ENCODE results near the gene PCSK6.
"Not testable (repeated sequence)": the region's sequence is repeated elsewhere in the genome, so short reads cannot be mapped to it uniquely, and the experiment has no call there.

PCSK6 gene

DNA sequence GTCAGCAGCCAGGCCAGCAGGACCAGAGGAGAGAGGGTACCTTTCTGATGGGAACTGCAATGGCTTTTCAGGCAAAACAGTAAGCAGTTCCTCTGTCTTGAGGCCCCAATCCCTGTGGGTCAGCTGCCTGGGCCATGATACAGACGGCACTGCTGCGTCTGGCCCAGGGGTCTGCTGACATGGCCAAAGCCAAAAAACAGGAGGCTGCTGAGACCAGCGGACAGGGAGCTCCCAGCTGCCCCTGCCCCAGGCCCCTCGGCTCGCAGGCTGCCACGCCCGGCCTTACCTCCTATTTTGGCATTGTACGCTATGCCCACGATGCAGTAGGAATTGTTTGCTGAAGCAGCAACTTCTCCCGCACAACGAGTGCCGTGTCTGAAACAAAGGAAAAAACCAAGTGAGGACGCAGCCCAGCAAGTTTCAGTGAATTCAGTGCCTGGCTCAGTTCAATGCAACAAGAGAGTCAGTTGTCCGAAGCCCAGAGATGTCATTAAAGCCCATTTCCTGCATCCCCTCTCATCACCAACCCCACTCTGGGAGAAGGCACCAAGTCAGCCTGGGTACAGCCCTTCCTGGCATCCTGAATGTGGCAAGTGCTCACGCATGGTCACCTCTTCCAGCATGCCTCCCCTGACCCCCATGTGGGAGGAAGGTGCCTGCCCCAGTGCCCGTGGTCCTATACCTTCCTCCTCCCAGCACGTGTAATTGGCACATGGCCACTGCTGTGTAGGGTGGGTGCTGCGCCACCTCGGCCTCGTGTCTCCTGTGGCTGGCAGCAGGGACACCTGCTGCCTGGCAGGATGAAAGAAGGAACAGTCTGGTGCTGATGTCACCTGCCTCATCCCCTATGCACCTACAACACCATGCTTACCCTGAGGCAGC is 61.7 kb downstream of the PCSK6 start:
- DNase-seq = no peak

DNA sequence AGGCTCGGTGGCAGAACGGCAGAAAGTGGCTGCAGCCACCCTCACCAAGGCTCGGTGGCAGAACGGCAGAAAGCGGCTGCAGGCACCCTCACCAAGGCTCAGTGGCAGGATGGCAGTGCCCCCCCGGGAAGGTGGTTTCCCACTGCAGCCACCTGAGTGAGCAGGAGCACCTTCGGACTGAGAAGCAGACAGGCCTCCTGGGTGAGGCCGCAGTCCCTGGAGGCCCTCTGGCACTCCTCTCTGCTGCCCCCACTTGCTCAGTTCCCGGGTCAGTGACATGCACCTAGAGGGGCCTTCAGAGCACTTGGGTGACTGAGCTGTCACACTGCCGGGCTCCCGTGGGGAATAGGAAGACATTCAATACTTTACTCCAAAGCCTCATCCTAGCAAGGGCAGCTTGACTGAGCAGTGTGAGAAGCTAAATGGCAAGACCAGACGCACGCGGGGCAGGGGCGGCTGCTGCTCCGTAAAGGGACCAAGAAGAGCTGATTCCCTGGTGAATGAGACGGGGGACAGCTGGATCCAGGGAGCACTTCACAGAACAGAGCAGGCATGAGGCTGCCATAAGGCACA is 62.7 kb downstream of the PCSK6 start:
- no peak for DNase-seq

DNA sequence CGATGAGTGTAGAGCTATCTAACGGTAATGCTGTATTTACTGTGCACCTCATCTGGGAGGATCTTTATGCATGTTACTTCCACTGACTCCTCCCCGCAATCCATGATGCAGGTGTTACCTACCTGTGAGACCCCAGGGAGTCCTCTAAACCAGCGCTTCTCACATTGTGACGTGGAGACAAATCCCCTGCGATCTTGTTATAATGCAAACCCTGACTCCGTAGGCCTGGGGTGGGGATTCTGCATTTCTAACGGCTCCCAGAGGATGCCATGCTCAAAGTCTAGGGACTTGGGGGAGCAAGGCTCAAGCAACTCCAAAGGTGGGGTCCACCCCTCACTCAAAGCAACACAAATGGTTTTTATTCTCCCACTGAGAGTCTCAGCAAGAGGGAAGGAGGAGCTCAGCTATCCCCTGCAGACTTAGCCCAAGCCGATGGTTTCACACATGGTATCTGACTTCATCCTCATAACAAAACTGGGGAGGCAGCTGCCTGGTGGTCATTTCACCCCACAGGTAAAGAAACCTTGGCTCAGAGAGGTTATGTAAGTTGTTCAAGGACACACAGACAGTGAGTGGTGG is 63.6 kb downstream of the PCSK6 start:
- no peak for DNase-seq

DNA sequence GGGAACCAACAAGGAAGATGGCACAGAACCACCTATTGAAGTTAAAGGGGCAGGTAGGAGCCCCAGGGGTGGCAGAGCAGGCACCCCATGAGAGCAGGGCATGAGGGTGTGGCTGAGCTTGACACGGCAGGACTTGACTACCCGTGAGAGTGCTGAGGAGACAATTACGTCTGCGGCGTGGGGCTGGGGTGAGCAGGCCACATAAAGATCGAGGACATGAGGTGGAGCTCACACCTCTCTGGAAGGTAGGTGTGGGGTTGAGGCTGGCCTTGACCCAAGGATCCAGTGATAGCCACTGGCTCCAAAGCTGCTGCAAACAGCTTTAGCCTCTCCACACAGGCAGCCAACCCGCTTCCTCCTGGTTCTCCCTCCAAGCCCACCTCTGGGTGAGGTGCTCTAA is 64.5 kb downstream of the PCSK6 start:
- DNase-seq = no peak

DNA sequence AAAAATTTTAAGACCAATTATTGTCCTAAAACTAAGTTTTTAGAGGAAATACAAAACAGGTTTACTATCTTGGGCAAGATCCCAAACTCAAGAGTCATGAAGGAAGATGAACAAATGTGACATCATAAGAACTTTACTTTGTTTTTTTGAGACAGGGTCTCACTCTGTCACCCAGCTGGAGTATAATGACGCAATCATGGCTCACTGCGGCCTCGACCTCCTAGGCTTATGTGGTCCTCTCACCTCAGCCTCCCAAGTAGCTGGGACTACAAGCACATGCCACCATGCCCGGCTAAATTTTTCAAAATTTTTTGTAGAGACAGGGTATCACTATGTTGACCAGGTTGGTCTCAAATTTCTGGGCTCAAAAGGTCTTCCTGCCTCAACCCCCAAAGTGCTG is 69.3 kb downstream of the PCSK6 start:
- DNase-seq = no peak

DNA sequence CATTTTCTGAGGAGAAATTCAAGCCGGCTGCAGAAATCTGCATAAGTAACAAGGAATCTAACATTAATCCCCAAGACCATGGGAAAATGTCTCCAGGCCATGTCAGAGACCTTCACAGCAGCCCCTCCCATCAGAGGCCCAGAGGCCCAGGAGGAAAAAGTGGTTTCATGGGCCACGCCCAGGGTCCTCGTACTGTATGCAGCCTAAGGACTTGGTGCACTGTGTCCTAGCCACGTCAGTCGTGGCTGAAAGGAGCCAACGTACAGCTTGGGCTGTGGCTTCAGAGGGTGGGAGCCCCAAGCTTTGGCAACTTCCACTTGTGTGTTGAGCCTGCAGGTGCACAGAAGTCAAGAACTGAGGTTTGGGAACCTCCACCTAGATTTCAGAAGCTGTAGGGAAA is 73.0 kb downstream of the PCSK6 start:
- DNase-seq = not testable (repeated sequence)

DNA sequence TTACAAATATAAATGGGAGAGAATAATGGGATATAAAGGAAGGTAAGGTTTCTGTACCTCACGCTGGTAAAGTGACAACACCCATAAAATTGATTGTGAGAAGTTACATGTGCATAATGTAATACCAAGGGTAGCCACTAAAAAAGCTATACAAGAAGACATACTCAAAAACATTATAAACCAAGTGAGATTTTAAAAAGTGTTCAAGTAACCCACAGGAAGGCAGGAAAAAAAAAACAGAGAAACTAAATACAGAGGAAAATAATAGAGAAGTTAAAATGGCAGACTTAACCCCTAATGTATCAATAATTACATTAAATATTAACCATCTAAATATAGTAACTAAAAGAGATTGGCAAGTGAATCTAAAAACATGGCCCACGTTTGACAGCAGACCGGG is 76.3 kb downstream of the PCSK6 start:
- no peak for DNase-seq

DNA sequence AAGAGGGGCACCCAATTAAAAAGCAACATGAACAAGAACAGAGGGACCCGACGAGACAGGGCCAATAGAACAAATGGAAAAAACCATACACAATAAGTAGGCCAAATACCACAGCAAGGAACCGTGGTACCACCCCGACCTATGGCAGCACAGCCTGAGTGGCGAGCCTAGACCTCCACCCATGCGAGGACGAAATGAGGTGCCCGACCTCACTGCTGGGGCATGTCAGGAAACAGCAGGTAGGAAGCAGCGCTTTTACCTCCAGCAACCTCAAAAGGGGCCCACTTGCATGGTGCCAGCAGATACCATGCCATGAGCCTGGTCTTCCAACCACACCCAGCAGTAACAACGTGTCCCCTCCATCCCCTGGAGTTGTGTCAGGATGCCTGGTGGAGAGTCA is 77.9 kb downstream of the PCSK6 start:
- no peak for DNase-seq

DNA sequence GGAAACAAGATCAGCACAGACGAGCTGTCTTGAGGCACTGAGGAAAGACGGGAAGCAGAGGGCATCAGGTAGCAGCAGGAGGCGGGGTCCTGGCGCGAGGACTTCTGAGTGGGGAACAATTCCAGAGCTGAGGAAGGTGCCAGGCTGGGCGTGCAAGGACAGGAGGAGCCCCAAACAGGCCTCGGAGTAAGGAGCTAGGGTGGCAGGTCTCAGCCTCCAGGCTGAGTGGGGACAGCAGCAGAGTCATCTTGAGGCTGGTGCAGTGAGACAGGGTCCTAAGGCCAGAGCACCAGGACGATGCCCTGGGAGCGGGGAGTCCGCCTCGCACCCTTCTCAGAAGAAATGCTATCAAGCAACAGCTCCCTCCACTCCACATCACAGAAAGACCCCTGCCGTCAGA is 78.4 kb downstream of the PCSK6 start:
- no peak for DNase-seq

DNA sequence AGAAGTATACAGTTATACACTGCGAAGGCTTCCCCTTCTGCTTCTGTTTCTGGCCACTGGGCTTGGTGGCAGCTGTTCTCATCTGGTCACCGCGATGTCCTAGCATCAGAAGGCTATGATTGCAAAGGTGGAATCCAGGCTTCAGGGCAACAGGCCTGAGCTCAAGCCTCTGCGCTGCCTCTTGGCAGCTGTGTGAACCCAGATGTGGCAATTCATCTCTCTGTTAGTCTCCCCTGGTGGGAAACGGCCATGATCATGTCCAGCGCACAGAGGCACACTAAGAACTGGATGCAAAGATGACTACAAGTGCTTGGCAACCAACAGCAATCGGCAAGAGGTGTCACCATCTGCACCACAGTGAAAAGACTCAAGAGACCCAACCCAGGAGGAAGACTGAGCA is 78.9 kb downstream of the PCSK6 start:
- DNase-seq = no peak

DNA sequence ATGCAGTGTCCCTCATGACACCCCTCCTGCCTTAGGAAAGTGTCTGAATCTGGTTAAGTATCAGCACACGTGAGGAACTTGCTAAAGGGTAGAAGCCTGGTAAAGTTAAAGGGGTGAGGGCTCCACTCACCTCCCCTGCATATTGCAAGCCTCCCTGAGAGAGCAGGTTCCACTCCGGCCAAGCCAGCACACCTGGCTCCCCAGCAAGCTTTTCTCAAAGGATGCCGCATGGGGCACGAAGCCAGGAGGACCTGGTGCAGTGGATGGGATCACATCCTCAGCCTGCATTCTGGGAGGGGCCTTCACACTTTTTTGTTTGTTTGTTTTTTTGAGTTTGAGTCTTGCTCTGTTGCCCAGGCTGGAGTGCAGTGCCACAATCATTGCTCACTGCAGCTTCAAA is 79.9 kb downstream of the PCSK6 start:
- DNase-seq = no peak

DNA sequence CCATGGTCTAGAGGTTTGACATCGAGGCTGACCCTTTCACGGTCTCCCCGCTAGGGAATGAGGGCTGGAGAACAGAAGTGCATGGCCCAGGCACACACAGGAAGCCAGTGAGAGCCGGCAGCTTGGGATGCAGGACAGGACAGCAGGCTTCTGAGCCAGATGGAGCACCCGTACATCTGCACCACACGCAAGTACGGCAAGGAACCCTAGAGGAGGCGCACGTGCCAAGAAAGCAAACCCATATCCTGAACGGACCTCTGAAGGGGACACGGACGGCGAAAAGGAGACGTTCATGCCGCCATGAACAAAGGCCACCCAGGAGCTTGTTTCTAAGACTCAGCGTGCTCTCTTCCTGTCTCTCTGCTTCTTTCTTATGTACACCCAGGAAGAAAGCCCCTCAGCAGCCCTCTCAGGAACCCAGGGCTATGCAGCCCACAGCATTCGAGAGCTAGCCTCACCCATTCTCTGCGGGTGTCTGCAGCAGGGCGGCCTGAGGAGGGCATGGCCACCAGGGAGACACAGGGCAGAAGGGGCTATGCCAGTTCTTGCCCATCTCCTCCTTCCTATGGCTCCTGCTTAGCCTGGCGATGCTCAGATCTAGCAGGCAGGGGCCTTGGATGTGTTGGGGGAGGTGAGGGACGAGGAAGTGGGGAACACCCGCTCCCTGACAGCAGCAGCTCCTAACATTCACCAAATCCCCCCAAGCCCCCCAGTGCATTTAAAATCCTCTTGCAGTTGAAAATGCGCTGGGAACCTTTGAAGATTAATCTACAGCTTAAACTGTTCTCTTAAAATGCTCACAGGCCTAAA is 81.3 kb downstream of the PCSK6 start:
- DNase-seq = no peak

DNA sequence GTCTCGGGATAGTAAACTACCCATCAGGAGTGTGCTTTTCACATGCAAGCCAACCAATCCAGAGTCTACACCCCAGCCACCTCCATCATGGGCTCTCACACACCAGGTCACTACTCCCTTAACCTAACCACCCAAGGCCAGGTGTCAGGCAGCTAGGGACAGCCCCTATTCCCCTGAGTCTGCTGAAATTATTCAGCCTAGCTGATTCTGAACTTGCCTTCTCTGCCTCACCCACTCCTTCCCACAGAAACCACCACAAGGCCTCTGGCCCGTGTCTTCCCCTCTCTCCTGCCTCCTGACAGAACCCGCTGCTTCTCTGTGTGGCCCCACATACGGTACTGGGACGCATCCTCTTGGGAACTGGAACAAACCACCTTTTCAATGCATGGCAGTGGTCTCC is 82.1 kb downstream of the PCSK6 start:
- DNase-seq = peak in 1 of 2 donors; percentile 30

DNA sequence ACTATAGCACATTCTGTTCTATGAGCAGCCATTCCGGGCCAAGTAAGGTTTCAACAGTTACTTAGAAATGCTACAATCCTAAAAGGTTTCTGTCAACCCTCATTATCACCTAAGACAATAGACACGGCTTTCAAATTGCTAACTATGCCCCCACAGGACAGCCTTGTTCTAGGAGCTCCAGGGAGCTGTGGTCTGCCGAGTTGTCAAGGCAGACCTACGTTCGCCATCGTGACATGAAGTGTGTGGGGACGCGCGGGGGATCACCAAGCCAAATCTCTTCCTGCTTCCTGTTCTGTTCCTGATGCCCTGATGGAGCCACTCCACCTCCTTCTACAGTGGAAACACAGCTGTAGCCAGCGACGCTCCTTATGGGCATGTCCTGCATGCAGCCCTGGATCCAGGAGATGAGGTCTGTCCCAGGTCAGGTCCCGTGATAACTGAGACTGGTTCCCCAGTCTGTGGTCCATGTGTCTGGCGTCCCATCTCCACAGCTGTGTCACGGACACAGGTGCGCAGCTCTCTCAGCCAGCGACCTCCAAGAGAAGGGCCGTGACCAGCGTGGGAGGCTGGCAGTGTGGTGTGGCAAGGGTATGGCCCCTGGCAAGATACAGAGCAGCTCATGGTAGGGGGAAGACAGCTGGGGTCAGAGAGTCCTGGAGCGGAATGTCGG is 82.8 kb downstream of the PCSK6 start:
- no peak for DNase-seq

DNA sequence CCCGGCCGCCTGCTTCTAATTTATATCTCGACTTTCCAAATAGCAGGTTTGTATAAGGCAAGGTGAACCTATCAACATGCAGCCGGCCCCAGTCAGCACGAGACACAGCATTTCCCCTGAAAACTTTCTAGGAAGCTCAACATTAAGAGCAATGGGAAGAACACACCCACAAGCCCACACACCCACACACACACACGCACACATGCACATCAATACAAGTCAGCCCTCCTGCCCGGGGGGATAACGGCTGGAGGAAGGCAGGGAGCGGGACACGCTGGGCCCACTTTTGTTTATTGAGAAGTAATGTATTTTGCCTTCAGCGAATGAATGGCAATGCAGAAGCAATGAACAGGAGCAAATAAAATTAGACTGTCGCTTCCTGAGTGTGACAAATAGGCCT is 83.5 kb downstream of the PCSK6 start:
- DNase-seq = no peak

DNA sequence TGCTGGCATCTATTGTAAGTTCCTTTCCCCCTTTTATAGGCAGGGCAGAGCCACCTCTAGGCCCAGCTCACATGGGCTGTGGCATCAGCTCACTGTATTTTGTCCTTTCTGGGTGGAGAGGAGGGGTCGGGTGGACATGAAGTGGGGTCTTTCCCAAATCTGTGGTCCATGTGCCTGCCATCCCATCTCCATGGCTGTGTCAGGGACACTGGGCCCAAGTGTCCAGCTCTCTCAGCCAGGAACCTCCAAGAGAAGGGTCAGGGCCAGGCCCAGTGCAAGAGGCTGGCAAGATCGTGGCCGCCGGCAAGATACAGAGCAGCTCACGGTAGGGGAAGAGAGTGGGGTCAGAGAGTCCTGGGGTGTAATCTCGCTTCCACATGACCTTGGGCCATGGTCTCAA is 85.3 kb downstream of the PCSK6 start:
- DNase-seq = no peak

DNA sequence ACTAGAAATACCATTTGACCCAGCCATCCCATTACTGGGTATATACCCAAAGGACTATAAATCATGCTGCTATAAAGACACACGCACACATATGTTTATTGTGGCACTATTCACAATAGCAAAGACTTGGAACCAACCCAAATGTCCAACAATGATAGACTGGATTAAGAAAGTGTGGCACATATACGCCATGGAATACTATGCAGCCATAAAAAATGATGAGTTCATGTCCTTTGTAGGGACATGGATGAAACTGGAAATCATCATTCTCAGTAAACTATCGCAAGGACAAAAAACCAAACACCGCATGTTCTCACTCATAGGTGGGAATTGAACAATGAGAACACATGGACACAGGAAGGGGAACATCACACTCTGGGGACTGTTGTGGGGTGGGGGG is 86.6 kb downstream of the PCSK6 start:
- not testable (repeated sequence) for DNase-seq

DNA sequence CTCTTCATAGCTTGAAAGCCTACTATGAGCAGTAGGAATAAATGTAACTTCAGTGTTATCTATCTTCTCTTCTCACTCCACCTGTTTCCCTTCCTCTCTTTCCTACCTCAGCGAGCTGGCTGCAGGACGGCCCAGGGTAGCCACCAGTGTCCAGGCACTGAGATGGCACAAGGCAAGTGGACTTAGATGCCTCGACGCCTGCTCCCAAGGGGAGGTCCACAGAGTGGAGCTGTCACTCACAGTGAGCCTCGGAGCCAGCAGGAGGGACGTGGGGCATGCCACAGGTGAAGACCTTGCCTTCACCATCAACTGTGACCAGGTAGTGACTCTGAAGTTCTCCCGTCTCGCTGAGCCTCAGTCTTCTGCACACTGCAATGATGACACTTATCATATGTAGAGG is 88.2 kb downstream of the PCSK6 start:
- DNase-seq = no peak

DNA sequence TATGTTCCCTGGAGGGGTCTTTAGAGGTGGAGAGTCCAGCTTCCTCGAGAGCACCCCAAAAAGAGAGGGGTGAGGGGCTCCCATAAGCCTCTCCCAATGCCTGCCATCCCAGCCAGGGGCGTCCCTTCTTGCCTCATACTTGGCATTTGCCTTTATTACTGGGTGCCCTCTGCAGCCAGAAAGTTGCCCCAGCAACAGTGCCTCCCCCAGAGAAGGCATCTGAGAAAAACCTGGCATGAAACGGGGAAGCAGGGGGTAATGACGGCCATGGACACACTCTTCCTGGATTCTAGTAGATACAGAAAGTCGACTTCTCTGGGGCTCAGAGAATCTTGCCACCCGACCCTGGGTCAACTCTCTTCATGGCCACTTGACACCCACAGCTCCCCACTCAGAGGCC is 90.1 kb downstream of the PCSK6 start:
- DNase-seq = no peak

DNA sequence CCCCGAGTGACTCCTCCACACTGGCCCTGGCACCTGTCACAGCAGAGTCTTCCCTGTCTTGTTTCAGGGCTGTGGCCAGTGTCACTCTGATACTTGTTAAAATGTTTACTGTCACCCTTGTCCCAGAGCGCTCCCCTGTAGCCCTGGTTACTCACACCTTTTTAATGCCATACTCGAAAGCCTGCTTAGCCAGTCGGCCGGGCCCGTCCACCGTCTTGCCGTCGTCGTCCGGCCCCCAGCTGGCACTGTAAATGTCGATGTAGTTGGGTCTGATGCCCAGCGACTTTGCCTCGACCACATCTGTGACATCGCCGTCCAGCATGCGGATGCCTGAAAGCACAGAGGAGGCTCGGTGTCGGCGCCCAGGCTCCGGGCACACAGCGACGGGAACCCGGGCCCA is 91.3 kb downstream of the PCSK6 start:
- DNase-seq = no peak

DNA sequence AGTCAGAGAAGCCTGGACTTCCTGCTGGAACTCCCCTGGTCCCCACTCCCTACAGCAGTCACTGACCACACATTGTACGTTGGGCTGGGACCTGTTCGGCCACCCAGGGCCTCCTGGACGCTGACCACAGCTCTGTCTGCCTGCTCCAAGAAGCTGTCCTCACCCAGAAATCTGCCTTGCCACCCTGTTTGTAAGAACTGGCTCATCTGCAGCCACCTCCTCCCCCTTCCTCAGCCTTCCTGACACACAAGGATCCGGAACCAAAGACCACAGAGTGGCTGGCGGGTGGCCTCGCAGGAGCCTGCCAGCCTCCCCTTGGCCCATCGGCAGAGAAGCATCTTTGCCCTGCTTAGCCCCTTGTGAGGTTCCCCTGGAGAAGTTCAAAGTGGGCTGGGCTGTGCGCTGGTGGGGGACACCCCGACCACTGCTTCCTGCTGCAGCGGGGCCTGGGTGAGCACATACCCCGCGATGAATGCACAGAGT is 91.9 kb downstream of the PCSK6 start:
- DNase-seq = no peak

DNA sequence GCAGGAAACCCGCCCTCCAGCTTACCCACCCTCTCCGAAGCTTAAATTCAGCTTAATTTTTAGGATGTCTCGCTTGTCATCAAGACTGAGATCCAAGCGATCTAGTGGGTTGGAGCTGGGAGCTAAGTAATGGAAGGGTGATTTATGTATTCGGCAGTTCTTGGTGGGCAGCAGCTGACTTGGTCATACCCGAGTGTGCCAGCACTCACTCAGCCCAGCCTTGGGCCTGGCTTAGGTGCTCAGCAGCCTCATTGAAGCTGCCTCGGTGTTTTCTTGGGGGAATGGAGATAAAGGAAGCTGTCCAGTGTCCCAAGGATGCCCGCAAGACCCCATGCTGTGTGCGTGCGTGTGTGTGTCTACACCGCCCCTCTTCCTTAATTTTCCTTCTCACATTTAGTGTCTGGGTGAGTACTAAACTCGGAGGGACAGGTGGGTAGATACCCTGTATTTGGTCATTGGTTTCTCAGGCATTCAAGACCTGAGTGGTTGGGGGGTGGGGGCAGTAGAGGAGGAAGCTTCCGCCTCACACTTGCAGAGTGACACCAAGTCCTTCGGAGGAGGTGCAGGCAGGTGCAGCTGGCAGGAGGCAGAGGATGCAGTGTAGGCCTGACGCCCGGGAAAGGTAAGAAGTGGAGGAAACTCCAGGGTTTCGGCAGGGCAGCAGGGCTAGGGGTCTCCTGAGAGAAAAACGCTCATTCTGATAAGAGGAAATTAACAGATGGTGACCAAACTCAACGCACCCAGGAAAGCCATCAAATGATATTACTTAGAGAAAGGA is 92.8 kb downstream of the PCSK6 start:
- no peak for DNase-seq
